Esophagus muscularis mucosa (tissue), 4 donors: ENCODE results near the gene IRX4. TPM values are rescaled to one million over a fixed set of nuclear protein-coding genes. Genes with fewer than 3 reads are reported as not detected.

Experiments
- DNase-seq: peaks from one replicate; pipeline ENCODE4 v3.0.0-alpha.2; 2017; ENCODE audit errors: extremely low spot score
- H3K27ac ChIP-seq, 4 donors: fragments of 200-600 bp; sonication (generic); replicated peaks in 1 of 4; 1 replicate in 3 of 4; 2 replicates in 1 of 4; pipeline ENCODE4 v1.5.1; 2016 to 2019; ENCODE audit warnings: mild to moderate bottlenecking in 1 of 4
- H3K27me3 ChIP-seq, 4 donors: fragments of 200-600 bp; sonication (generic); one replicate each; pipeline versions ENCODE4 v1.5.1 to v1.6.0; 2016 to 2019
- H3K36me3 ChIP-seq, 4 donors: fragments of 200-600 bp; sonication (generic); one replicate each; pipeline ENCODE4 v1.5.1; 2016 to 2019
- H3K4me1 ChIP-seq, 4 donors: fragments of 200-600 bp; sonication (generic); one replicate each; pipeline ENCODE4 v1.5.1; 2016 to 2019
- H3K4me3 ChIP-seq, 4 donors: fragments of 200-600 bp; sonication (generic); 1 replicate in 2 of 4; 2 replicates in 2 of 4; pipeline ENCODE4 v1.5.1; 2016 to 2019; ENCODE audit warnings: mild to moderate bottlenecking in 4 of 4, moderate library complexity in 1 of 4
- H3K9me3 ChIP-seq, 4 donors: fragments of 200-600 bp; sonication (generic); 1 replicate in 3 of 4; 2 replicates in 1 of 4; pipeline ENCODE4 v1.5.1; 2016 to 2019
- EP300 ChIP-seq: sonication (generic); formaldehyde crosslinking; IDR thresholded peaks from one replicate; pipeline ENCODE4 v1.6.1; 2017; ENCODE audit warnings: antibody characterized with exemption
- POLR2A ChIP-seq: fragments of 450-650 bp; IDR thresholded peaks from one replicate; pipeline ENCODE4 v1.6.1; 2017; ENCODE audit warnings: antibody characterized with exemption, moderate library complexity, mild to moderate bottlenecking, low read depth
- POLR2AphosphoS5 ChIP-seq, 2 donors: sonication (generic); formaldehyde crosslinking; IDR thresholded peaks; one replicate each; pipeline ENCODE4 v1.6.1; 2017; ENCODE audit warnings: antibody characterized with exemption in 2 of 2
- WGBS: methylation state at CpG from one replicate; pipeline ENCODE4 v1.1.5; 2018; 5-methylcytosine and 5-hydroxymethylcytosine counted together
- intact Hi-C: fragments of 100-400 bp; cut with DNase I; formaldehyde crosslinking; loops from one replicate; pipeline ENCODE4 v1.15.1; 2023
- total RNA-seq, 4 donors: library from RNA; depleted of rRNA; stranded (reverse); fragments of >200 nt; gene quantifications; one replicate each; pipeline versions ENCODE4 v1.1.0 to v1.2.1, GENCODE V29; 2016
- TF ChIP-seq, protein P1 (sequence below), 3 experiments: fragments of 200-600 bp in 2 of 3; fragments of 450-650 bp in 1 of 3; sonication (generic) in 2 of 3; IDR thresholded peaks; one replicate each; pipeline ENCODE4 v1.5.1; 2017 to 2019; ENCODE audit warnings: antibody characterized with exemption in 3 of 3, mild to moderate bottlenecking in 2 of 3, moderate library complexity in 1 of 3

The IRX4 gene
- total RNA-seq, 4 donors from 2014 or later, result not detected

DNA sequence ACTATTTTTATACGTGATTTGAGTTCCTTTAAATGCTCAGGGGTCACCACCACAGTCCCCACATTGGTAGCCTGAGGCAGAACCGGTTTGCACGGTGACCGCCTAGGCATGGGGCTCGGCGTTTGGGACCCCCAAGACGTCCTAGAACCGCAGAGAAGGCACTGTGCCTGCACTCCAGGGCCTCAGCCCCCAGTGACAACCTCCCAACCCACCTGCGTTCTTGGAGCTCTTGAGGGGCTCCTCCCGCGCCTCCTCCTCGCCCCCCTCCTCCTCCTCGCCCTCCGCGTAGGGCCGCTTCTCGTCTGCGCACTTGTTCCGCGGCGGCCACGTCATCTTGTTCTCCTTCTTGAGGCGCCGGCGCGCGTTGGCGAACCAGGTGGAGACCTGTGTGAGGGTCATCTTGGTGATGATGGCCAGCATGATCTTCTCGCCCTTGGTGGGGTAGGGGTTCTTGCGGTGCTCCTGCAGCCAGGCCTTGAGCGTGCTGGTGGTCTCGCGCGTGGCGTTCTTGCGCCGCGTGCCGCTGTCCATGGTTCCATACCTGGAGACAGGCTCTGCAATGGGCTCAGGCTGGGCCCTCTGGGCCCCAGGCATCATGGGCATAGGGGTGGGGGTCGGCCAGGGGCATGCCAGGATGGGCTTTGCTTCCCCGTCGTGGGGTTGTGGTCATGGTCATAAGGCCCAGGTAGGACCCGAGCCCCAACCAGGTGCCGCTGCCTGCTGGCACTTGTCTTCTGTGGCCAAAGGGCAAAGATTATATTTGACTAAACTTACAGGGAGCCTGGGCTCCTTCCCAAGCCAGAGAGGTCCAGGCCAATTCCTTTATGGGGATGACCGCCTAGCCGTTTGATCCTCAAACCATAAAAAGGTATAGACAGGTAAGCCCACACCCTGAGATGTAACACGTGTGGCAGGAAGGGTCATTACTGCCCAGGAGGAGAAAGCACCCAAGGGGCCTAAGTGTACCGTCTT lies 3.1 kb downstream of the IRX4 start:
- TF ChIP-seq POLR2AphosphoS5 (IDR thresholded peaks at IDR 0.05) (no peak), POLR2A (no peak), EP300 (no peak)
- TF ChIP-seq, protein P1, sequence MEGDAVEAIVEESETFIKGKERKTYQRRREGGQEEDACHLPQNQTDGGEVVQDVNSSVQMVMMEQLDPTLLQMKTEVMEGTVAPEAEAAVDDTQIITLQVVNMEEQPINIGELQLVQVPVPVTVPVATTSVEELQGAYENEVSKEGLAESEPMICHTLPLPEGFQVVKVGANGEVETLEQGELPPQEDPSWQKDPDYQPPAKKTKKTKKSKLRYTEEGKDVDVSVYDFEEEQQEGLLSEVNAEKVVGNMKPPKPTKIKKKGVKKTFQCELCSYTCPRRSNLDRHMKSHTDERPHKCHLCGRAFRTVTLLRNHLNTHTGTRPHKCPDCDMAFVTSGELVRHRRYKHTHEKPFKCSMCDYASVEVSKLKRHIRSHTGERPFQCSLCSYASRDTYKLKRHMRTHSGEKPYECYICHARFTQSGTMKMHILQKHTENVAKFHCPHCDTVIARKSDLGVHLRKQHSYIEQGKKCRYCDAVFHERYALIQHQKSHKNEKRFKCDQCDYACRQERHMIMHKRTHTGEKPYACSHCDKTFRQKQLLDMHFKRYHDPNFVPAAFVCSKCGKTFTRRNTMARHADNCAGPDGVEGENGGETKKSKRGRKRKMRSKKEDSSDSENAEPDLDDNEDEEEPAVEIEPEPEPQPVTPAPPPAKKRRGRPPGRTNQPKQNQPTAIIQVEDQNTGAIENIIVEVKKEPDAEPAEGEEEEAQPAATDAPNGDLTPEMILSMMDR (IDR thresholded peaks at IDR 0.05), result no peak
- WGBS, result 21% methylated on average over 29 of the region's 48 CpGs
- no peaks in the 10 kb centered on the region for H3K9me3 ChIP-seq
- H3K27me3 ChIP-seq, result peaks cover 9 to 100% (median 95%) of the 10 kb centered on the region in 4 donors
- intact Hi-C loops, result no loop called here
- peaks cover 23 to 80% (median 59%) of the 10 kb centered on the region in 4 donors for H3K4me1 ChIP-seq
- peaks cover 0 to 21% (median 0%) of the 10 kb centered on the region in 4 donors for H3K36me3 ChIP-seq
- H3K4me3 ChIP-seq, result no peak overlapping the region
- no peak for DNase-seq
- H3K27ac ChIP-seq, result no peak overlapping the region

DNA sequence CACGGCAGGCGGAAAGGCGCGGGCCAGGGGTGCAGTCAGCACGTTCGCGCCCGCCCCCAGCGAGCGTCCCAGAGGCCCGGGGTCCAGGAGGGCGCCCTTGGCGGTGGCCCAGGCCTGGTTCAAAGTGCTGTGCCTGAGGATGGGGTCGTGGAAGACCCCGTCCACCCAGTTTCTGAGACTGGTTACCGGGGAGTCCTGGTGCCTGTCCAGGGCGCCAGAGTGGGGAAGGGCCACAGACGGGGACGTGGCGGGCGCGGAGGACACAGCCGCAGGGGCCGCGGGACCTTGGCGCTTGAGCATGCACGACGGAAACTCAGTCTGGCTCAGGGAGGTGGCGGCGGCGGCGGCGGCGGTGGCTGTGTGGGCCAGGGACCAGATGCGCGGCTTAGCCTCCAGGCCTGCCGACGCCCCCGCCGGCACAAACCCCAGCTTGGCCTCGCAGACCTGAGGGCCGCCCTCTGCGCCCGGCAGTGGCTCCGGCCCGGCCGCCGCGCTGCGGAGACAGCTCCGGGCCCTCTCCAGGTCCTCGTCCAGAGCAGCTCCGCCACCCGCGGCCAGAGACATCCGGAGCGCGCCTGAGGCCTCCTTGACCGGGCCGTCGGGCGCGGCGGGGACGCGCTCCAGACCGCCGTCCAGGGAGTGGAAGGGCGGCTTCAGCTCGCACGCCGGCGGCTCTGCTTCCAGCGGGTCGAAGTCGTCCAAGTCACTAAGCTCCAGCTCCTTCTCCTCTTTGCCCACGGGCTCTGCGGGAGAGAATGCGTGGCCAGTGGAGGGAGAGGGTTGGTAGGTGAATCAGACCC lies 4.5 kb downstream of the IRX4 start:
- intact Hi-C loops, result no loop called here
- TF ChIP-seq EP300, result no peak
- TF ChIP-seq POLR2A, result no peak
- TF ChIP-seq POLR2AphosphoS5 (IDR thresholded peaks at IDR 0.05), result no peak
- TF ChIP-seq, protein P1 (IDR thresholded peaks at IDR 0.05), result no peak

DNA sequence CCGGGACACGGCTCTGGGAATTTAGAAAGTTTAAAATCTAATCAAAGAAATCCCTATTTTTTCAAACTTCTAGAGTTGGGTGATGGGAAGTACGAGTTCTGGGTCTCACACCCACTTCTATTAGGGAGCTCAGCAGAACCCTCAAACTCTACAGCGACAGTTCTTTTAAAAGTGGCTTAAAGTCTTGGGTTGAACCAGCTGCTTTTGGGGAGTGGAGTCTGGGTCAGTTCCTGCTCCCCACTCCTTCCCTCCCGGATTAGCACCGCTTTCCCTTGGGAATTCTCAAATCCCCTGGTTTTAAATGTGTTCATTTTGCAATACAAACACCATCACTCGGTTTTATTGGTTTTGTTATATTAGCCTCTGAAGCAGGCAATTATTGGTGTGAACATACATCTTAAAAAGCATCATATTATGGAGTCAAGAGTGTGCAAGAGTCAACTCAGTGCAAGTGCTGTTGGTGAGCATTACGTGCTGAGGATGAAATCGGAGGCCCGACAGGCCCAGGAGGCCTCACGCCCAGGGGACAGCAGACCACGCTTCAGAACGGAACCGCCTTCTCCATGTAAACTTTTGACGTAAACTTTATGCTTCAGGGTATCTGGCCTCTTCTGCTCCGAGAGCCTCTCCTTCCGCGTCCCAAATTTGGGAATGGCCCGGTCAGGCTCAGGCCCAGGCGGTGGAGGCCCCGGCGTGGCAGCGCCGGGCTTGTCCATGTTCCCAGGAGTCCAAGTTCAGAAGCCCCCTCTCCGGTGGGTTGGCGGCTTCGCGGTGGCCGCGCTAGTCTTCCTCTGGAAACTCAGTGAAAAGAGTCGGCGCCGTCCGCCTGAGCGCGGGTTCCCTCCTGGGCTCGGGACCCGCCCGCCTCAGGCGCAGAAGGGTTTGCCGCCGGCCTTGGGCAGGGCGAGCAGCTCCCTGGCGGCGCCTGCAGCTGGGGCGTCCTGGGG lies 5.3 kb downstream of the IRX4 start:
- WGBS, result 21% methylated on average over 27 of the region's 46 CpGs
- intact Hi-C loops, result no loop called here

More for the DNA sequence above, 4.5 kb downstream of the IRX4 start:
- Histone ChIP-seq H3K36me3 (peaks cover 0 to 21% (median 0%) of the 10 kb centered on the region in 4 donors), H3K27me3 (peaks cover 5 to 99% (median 93%) of the 10 kb centered on the region in 4 donors), H3K27ac (no peak overlapping the region), H3K4me1 (peaks cover 13 to 71% (median 48%) of the 10 kb centered on the region in 4 donors), H3K4me3 (no peak overlapping the region), H3K9me3 (no peaks in the 10 kb centered on the region)
- 8% methylated on average over 14 of the region's 79 CpGs for WGBS
- no peak for DNase-seq

More for the DNA sequence above, 5.3 kb downstream of the IRX4 start:
- peaks cover 5 to 99% (median 85%) of the 10 kb centered on the region in 4 donors for H3K27me3 ChIP-seq
- H3K4me3 ChIP-seq, result no peak overlapping the region
- H3K4me1 ChIP-seq, result peaks cover 9 to 63% (median 39%) of the 10 kb centered on the region in 4 donors
- no peak overlapping the region for H3K27ac ChIP-seq
- DNase-seq, result no peak
- peaks cover 0 to 21% (median 0%) of the 10 kb centered on the region in 4 donors for H3K36me3 ChIP-seq
- no peaks in the 10 kb centered on the region for H3K9me3 ChIP-seq
- TF ChIP-seq POLR2AphosphoS5 (IDR thresholded peaks at IDR 0.05), result no peak
- TF ChIP-seq, protein P1 (IDR thresholded peaks at IDR 0.05), result no peak
